Naive thymus-derived CD4-positive, alpha-beta T cell (primary cell): ENCODE results near the gene GNA14. TPM values are rescaled to one million over a fixed set of nuclear protein-coding genes. Genes with fewer than 3 reads are reported as not detected.
"Not testable (repeated sequence)": the region's sequence is repeated elsewhere in the genome, so short reads cannot be mapped to it uniquely, and the experiment has no call there.

Source experiments
- ATAC-seq: fragments of 150-1000 bp; cut with Tn5 transposase; 2 replicates; pipeline ENCODE4 v1.10.0; 2021; ENCODE audit warnings: mild to moderate bottlenecking, moderate library complexity
- CTCF ChIA-PET: fragments of 350-600 bp; sonication (Branson Sonifier 250); formaldehyde crosslinking; loops from one replicate; lab custom pipeline; 2021; ENCODE audit warnings: antibody characterized with exemption; lab: Charles Lee
- POLR2A ChIA-PET: fragments of 350-600 bp; sonication (Branson Sonifier 250); formaldehyde crosslinking; loops from one replicate; lab custom pipeline; 2021; ENCODE audit warnings: antibody characterized with exemption, inconsistent platforms; lab: Charles Lee
- DNase-seq, 9 donors: peaks; one replicate each; pipeline versions ENCODE4 v3.0.0 to v3.0.0-alpha.2; 2020 to 2022; ENCODE audit warnings: mixed read lengths in 1 of 9
- H3K27ac ChIP-seq: one replicate; pipeline ENCODE4 v1.7.0; 2013; ENCODE audit warnings: mild to moderate bottlenecking, low read depth, low read length, moderate library complexity
- H3K27me3 ChIP-seq, 2 donors: one replicate each; pipeline ENCODE4 v1.7.0; 2013; ENCODE audit warnings: low read length in 2 of 2, mild to moderate bottlenecking in 2 of 2, moderate library complexity in 2 of 2; ENCODE audit not compliant: control insufficient read depth in 2 of 2, insufficient read depth in 2 of 2
- H3K36me3 ChIP-seq, 3 experiments: 1 replicate in 2 of 3; 2 replicates in 1 of 3; pipeline ENCODE4 v1.7.0; 2013; ENCODE audit warnings: low read length in 3 of 3, mild to moderate bottlenecking in 3 of 3, moderate library complexity in 1 of 3; ENCODE audit not compliant: insufficient read depth in 3 of 3, control insufficient read depth in 2 of 3
- H3K4me1 ChIP-seq, 2 donors: one replicate each; pipeline ENCODE4 v1.7.0; 2013; ENCODE audit warnings: low read length in 2 of 2, mild to moderate bottlenecking in 2 of 2, moderate library complexity in 1 of 2; ENCODE audit not compliant: control insufficient read depth in 2 of 2, insufficient read depth in 2 of 2
- H3K4me3 ChIP-seq: 2 replicates; pipeline ENCODE4 v1.7.0; 2013; ENCODE audit warnings: mild to moderate bottlenecking, low read length
- H3K9me3 ChIP-seq, 3 experiments: 1 replicate in 2 of 3; 2 replicates in 1 of 3; pipeline ENCODE4 v1.7.0; 2013; ENCODE audit warnings: low read length in 3 of 3; ENCODE audit not compliant: control insufficient read depth in 2 of 3
- H3K27ac Mint-ChIP-seq, 9 donors: one replicate each; pipeline ENCODE4 v1.8.0; 2020 to 2022; ENCODE audit warnings: mixed read lengths in 9 of 9, mild to moderate bottlenecking in 8 of 9, moderate library complexity in 5 of 9, inconsistent platforms in 2 of 9
- H3K27me3 Mint-ChIP-seq, 5 donors: one replicate each; pipeline ENCODE4 v1.8.0; 2021 to 2022; ENCODE audit warnings: mixed read lengths in 5 of 5, mild to moderate bottlenecking in 1 of 5
- H3K36me3 Mint-ChIP-seq, 5 donors: one replicate each; pipeline ENCODE4 v1.8.0; 2020 to 2022; ENCODE audit warnings: mixed read lengths in 5 of 5, mild to moderate bottlenecking in 3 of 5, inconsistent platforms in 1 of 5
- H3K4me1 Mint-ChIP-seq, 7 donors: one replicate each; pipeline ENCODE4 v1.8.0; 2020 to 2022; ENCODE audit warnings: mixed read lengths in 7 of 7, mild to moderate bottlenecking in 3 of 7, inconsistent platforms in 1 of 7
- H3K4me3 Mint-ChIP-seq, 10 donors: one replicate each; pipeline ENCODE4 v1.8.0; 2020 to 2022; ENCODE audit warnings: mild to moderate bottlenecking in 10 of 10, mixed read lengths in 10 of 10, moderate library complexity in 6 of 10, inconsistent platforms in 2 of 10
- H3K9me3 Mint-ChIP-seq, 11 donors: one replicate each; pipeline ENCODE4 v1.8.0; 2020 to 2022; ENCODE audit warnings: mixed read lengths in 11 of 11, mild to moderate bottlenecking in 4 of 11, inconsistent platforms in 1 of 11, moderate library complexity in 1 of 11
- intact Hi-C, 2 donors: fragments of 100-400 bp; cut with micrococcal nuclease; formaldehyde crosslinking; loops; one replicate each; pipeline ENCODE4 v1.15.1; 2023
- polyA plus RNA-seq, 2 donors: library from polyadenylated mRNA; unstranded; fragments of 300-500 nt; fragmentation: Illumina TruSeq; gene quantifications; one replicate each; pipeline ENCODE4 v1.2.3, GENCODE V29; 2021
- total RNA-seq, 6 experiments: library from RNA in 5 of 6; stranded (reverse) in 5 of 6; gene quantifications; 1 replicate in 5 of 6; 2 replicates in 1 of 6; pipeline ENCODE4 v1.2.3 and lab custom pipeline; 2021 to 2026

GNA14 gene
- total and polyA plus RNA-seq, 7 experiments from 2014 or later, result 0.34 TPM; not detected in 6

DNA sequence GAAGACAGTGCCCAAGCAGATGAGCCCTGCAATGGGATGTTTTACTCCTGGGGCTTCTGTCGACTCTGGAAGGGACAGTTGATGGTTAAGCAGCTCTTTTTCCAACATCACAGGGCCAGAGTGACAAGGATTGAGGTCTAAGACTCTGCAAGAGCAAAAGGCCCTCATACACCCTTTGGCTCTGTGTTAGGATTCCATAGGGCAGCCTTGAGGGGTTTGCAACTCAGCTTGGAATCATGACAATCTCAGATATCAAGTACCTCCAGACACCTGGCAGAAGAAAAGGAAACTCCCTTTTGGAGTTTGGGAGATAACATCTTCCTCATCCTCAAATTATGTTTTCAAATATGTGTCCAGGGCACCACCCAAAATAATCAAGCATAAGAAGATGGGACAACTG is 205.7 kb downstream of the GNA14 start:
- H3K27me3 ChIP-seq, result no peaks in the 10 kb centered on the region
- H3K4me1 ChIP-seq, result no peaks in the 10 kb centered on the region
- no peak overlapping the region for H3K27ac Mint-ChIP-seq
- peaks cover 0 to 8% (median 3%) of the 10 kb centered on the region in 5 donors for H3K27me3 Mint-ChIP-seq
- no peak for ATAC-seq
- ChIA-PET POLR2A (no interaction called here), CTCF (interaction anchor here (1.2 to 3.4 kb wide), 2 partner anchors 12 to 14 kb away, joined by 4 to 22 read pairs; no protein-coding TSS in a partner anchor)
- no peaks in the 10 kb centered on the region for H3K36me3 ChIP-seq
- peaks cover 0 to 2% (median 0%) of the 10 kb centered on the region in 5 donors for H3K36me3 Mint-ChIP-seq
- H3K4me3 ChIP-seq, result no peak overlapping the region
- intact Hi-C loops, result no loop called here
- no peaks in the 10 kb centered on the region for H3K4me1 Mint-ChIP-seq
- no peak for DNase-seq
- H3K27ac ChIP-seq, result no peak overlapping the region
- H3K9me3 ChIP-seq, result no peaks in the 10 kb centered on the region
- H3K9me3 Mint-ChIP-seq, result peaks cover 0 to 4% (median 0%) of the 10 kb centered on the region in 11 donors
- H3K4me3 Mint-ChIP-seq, result no peak overlapping the region

DNA sequence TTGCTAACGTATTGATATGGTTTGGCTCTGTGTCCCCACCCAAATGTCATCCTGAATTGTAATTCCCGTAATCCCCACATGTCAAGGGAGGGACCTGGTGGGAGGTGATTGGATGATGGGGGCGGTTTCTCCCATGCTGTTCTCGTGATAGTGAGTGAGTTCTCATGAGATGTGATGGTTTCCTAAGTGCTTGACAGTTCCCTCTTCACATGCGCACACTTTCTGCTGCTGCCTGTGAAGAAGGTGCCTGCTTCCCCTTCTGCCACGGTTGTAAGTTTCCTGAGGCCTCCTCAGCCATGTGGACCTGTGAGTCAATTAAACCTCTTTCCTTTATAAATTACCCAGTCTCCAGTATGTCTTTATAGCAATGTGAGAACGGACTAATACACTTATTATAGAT is 207.0 kb downstream of the GNA14 start:
- H3K27me3 Mint-ChIP-seq, H3K4me1 Mint-ChIP-seq, H3K4me3 ChIP-seq, H3K4me1 ChIP-seq, H3K4me3 Mint-ChIP-seq, H3K27ac Mint-ChIP-seq, intact Hi-C loops, H3K9me3 Mint-ChIP-seq, ATAC-seq, H3K27ac ChIP-seq, POLR2A ChIA-PET, DNase-seq, H3K36me3 ChIP-seq, H3K9me3 ChIP-seq, H3K36me3 Mint-ChIP-seq, H3K27me3 ChIP-seq: not testable (repeated sequence)
- CTCF ChIA-PET, result interaction anchor here (0.7 to 3.4 kb wide), 3 partner anchors 10 to 16 kb away, joined by 6 to 22 read pairs (median 6); no protein-coding TSS in a partner anchor

DNA sequence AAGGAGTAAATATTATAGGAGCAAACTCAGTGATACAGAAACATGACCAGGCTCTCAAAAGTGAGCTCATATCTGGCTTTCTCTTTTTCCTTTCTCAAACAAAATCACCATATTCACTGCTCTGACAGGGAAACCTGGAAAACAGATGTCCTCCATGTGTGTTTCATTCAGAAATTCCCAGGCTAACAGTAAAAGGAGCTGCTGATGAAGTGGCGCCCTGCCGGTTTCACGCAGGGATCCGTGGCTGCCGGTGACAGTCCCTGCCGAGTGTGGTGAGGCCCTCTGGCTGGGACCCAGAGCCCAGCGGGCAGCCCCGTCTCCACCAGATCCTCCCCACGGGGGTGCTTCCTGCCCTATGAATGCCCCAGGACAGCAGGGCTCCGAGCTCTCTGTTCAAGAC is 208.1 kb downstream of the GNA14 start:
- H3K27ac ChIP-seq, result no peak overlapping the region
- ChIA-PET CTCF (no interaction called here), POLR2A (no interaction called here)
- no peaks in the 10 kb centered on the region for H3K27me3 ChIP-seq
- H3K4me3 ChIP-seq, result no peak overlapping the region
- no peaks in the 10 kb centered on the region for H3K9me3 Mint-ChIP-seq
- H3K9me3 ChIP-seq, result no peaks in the 10 kb centered on the region
- no peak overlapping the region for H3K4me3 Mint-ChIP-seq
- H3K36me3 Mint-ChIP-seq, result no peaks in the 10 kb centered on the region
- ATAC-seq (no peak), DNase-seq (no peak)
- H3K27me3 Mint-ChIP-seq, result peaks cover 0 to 8% (median 0%) of the 10 kb centered on the region in 5 donors
- no peaks in the 10 kb centered on the region for H3K4me1 Mint-ChIP-seq
- intact Hi-C loops, result no loop called here
- H3K36me3 ChIP-seq, result no peaks in the 10 kb centered on the region
- H3K27ac Mint-ChIP-seq, result no peak overlapping the region
- no peaks in the 10 kb centered on the region for H3K4me1 ChIP-seq

DNA sequence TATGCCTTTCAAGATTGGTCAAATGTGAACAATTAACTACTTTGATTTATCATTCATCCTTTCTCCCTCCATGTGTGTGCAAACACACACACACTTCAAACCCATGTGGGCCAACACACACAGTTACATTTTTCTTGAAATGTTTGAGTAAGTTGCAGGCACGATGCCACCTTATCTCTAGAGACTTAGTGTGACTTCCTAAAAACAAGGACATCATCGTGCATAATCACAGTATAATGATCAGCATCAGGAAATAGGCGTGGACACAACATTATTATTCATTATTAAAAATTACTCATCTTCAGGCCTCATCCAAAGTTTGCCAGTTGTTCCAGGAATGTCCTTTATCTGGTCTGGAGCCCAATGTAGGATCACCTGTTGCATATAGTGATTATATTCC is 209.5 kb downstream of the GNA14 start:
- DNase-seq (no peak), ATAC-seq (no peak)
- Mint-ChIP-seq H3K9me3 (no peaks in the 10 kb centered on the region), H3K36me3 (no peaks in the 10 kb centered on the region), H3K4me3 (no peak overlapping the region), H3K4me1 (peaks cover 3 to 4% (median 4%) of the 10 kb centered on the region in 7 donors), H3K27ac (no peak overlapping the region), H3K27me3 (peaks cover 0 to 11% (median 0%) of the 10 kb centered on the region in 5 donors)
- CTCF ChIA-PET, result no interaction called here
- H3K4me1 ChIP-seq, result no peaks in the 10 kb centered on the region
- no peaks in the 10 kb centered on the region for H3K27me3 ChIP-seq
- no peak overlapping the region for H3K27ac ChIP-seq
- intact Hi-C loops, result loop anchor here (10.0 kb wide), 2 partner anchors 46 to 526 kb away; no protein-coding TSS in a partner anchor
- no peaks in the 10 kb centered on the region for H3K9me3 ChIP-seq
- POLR2A ChIA-PET, result no interaction called here
- H3K36me3 ChIP-seq, result no peaks in the 10 kb centered on the region
- H3K4me3 ChIP-seq, result no peak overlapping the region

DNA sequence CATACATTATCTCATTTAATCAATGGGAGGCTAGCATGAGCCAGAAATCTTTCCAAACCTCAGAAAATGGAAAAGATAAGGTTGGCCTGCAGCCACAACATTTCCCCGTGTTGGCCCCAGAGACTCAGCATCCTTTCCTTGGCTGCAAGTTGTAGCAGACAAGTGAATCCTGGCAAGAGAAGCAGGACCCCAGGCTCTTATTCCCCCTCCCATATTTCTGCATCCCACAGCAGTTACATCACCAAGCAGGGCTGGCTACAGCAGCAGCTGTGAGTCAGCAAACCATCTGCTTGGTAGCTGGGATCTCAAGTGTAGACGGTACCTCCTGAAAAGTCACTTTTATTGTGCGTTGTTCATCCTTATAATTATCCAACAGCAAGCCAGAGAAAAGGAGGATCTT is 212.4 kb downstream of the GNA14 start:
- no peak for ATAC-seq
- H3K27me3 Mint-ChIP-seq, result peaks cover 0 to 12% (median 0%) of the 10 kb centered on the region in 5 donors
- ChIA-PET CTCF (no interaction called here), POLR2A (no interaction called here)
- no peaks in the 10 kb centered on the region for H3K9me3 Mint-ChIP-seq
- H3K4me1 Mint-ChIP-seq, result peaks cover 4 to 6% (median 4%) of the 10 kb centered on the region in 7 donors
- intact Hi-C loops, result loop anchor here (10.0 kb wide), 2 partner anchors 49 to 529 kb away; no protein-coding TSS in a partner anchor
- Histone ChIP-seq H3K36me3 (no peaks in the 10 kb centered on the region), H3K4me1 (no peaks in the 10 kb centered on the region), H3K27ac (no peak overlapping the region), H3K27me3 (no peaks in the 10 kb centered on the region), H3K9me3 (no peaks in the 10 kb centered on the region), H3K4me3 (no peak overlapping the region)
- no peaks in the 10 kb centered on the region for H3K36me3 Mint-ChIP-seq
- no peak overlapping the region for H3K4me3 Mint-ChIP-seq
- no peak overlapping the region for H3K27ac Mint-ChIP-seq
- DNase-seq, result no peak

DNA sequence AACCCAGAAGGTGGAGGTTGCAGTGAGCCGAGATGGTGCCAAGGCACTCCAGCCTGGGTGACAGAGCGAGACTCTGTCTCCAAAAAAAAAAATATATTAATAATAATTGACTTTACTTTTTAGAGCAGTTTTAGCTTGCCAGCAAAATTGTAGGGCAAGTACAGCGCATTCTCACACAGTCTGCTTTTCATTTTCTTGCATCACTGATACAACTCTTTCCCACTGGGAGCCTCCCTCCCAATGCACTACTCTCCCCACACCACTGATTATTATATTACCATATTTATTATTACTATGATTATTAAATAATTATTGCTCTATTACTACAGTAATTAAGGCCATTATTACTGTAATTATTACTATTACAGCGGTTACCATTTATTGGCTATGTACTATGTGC is 212.8 kb downstream of the GNA14 start:
- POLR2A ChIA-PET, result no interaction called here
- CTCF ChIA-PET, result interaction anchor here (0.6 to 0.7 kb wide), 2 partner anchors 16 to 103 kb away, joined by 3 read pairs; no protein-coding TSS in a partner anchor

More for the DNA sequence above, 212.8 kb downstream of the GNA14 start:
- Mint-ChIP-seq H3K4me3 (no peak overlapping the region), H3K27me3 (peaks cover 0 to 12% (median 0%) of the 10 kb centered on the region in 5 donors), H3K36me3 (no peaks in the 10 kb centered on the region), H3K27ac (no peak overlapping the region), H3K9me3 (no peaks in the 10 kb centered on the region), H3K4me1 (peaks cover 4 to 6% (median 4%) of the 10 kb centered on the region in 7 donors)
- H3K27me3 ChIP-seq, result no peaks in the 10 kb centered on the region
- intact Hi-C loops, result loop anchor here (10.0 kb wide), 2 partner anchors 50 to 530 kb away; no protein-coding TSS in a partner anchor
- no peaks in the 10 kb centered on the region for H3K4me1 ChIP-seq
- no peak overlapping the region for H3K4me3 ChIP-seq
- no peak for DNase-seq
- no peak for ATAC-seq
- H3K27ac ChIP-seq, result no peak overlapping the region
- H3K9me3 ChIP-seq, result no peaks in the 10 kb centered on the region
- no peaks in the 10 kb centered on the region for H3K36me3 ChIP-seq
